HG03025 (cell line): ENCODE measurements around the gene VN1R2.
"Not testable (repeated sequence)": the region's sequence is repeated elsewhere in the genome, so short reads cannot be mapped to it uniquely, and the experiment has no call there.

Experiments used
- ATAC-seq: cut with Tn5 transposase; IDR thresholded peaks from one replicate; pipeline ENCODE4 v1.9.1; 2021; ENCODE audit warnings: mild to moderate bottlenecking, moderate library complexity; ENCODE audit not compliant: unreplicated experiment, low FRiP score

The VN1R2 gene, protein sequence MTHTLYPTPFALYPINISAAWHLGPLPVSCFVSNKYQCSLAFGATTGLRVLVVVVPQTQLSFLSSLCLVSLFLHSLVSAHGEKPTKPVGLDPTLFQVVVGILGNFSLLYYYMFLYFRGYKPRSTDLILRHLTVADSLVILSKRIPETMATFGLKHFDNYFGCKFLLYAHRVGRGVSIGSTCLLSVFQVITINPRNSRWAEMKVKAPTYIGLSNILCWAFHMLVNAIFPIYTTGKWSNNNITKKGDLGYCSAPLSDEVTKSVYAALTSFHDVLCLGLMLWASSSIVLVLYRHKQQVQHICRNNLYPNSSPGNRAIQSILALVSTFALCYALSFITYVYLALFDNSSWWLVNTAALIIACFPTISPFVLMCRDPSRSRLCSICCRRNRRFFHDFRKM

DNA sequence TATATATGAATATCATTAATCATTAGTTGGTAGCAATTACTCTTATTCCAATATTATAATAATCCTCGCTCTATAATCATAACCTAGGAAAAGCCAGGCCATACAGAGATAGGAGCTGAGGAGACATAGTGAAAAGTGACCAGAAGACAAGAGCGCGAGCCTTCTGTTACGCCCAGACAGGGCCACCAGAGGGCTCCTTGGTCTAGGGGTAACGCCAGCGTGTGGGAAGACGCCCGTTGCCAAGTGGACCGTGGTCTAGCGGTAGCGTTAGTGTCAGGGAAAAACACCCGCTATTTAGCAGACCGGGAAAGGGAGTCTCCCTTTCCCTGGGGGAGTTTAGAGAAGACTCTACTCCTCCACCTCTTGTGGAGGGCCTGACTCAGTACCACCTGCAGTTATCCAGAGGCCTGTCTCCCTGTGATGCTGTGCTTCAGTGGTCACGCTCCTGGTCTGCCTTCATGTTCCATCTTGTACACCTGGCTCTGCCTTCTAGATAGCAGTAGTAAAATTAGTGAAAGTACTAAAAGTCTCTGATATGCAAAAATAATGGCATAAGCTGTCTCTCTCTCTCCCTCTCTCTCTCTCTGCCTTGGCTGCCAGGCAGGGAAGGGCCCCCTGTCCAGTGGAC lies at the start of gene VN1R2:
Gene VN1R2 (plus strand): TSS at position 578 of the 628 bp plus-strand sequence. CDS start 84 bp downstream, outside the sequence.
- not testable (repeated sequence) for ATAC-seq

DNA sequence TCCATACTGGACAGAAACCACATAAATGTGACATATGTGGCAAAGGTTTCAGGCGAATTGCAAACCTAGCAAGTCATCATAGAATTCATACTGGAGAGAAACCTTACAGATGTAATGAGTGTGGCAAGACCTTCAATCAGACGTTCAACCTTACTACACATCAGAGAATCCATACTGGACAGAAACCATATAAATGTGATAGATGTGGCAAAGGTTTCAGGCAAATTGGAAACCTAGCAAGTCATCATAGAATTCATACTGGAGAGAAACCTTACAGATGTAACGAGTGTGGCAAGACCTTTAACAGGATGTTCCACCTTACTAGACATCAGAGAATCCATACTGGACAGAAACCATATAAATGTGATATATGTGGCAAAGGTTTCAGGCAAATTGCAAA lies 46.5 kb upstream of the VN1R2 start:
- ATAC-seq, result not testable (repeated sequence)

DNA sequence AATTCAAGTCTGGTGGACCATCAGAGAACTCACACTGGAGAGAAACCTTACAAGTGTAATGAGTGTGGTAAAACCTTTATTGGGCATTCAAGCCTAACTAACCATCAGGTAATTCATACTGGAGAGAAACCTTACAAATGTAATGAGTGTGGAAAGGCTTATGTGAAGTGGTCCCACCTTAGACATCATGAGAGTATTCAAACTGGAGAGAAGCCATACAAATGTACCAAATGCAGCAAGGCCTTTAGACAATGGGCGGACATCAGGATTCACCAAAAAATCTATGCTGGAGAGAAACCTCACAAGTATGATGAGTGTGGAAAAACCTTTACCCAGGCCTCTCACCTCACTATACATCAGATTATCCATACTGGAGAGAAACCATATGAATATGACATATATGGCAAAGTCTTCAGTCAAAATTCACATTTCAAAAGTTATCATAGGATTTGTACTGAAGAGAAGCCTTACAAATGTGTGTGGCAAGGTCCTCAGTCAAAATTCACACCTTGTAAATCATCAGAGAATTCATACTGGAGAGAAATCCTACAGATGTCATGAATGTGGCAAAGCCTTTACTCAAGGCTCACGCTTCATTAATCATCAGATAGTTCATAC lies 45.3 kb upstream of the VN1R2 start:
- ATAC-seq, result no peak

DNA sequence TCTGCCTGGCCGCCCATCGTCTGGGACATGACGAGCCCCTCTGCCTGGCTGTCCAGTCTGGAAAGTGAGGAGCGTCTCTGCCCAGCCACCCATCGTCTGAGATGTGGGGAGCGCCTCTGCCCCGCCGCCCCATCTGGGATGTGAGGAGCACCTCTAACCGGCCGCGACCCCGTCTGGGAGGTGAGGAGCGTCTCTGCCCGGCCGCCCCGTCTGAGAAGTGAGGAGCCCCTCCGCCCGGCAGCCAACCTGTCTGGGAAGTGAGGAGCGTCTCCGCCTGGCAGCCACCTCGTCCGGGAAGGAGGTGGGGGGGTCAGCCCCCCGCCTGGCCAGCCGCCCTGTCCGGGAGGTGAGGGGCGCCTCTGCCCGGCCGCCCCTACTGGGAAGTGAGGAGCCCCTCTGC lies 35.4 kb upstream of the VN1R2 start:
- ATAC-seq, result not testable (repeated sequence)

DNA sequence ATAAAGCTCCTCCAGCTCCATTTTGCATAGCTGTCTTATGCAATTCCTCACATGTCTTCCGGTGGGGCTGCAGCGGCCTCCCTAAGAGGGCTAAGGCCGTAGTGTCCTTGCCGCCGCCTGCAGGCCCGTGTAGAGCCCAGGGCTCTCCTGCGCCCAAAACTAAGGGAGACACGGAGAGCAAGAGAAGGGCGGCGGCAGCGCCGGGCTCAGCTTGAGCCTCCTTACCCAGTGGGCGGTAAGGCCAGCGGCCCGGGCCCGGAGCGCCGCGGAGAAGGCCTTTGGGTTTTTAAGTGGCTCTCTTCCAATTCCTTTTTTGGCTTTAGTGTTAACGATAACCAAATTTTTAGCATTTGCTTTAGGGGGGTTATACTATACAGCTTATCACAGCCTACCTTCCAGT lies 33.5 kb upstream of the VN1R2 start:
- no peak for ATAC-seq

DNA sequence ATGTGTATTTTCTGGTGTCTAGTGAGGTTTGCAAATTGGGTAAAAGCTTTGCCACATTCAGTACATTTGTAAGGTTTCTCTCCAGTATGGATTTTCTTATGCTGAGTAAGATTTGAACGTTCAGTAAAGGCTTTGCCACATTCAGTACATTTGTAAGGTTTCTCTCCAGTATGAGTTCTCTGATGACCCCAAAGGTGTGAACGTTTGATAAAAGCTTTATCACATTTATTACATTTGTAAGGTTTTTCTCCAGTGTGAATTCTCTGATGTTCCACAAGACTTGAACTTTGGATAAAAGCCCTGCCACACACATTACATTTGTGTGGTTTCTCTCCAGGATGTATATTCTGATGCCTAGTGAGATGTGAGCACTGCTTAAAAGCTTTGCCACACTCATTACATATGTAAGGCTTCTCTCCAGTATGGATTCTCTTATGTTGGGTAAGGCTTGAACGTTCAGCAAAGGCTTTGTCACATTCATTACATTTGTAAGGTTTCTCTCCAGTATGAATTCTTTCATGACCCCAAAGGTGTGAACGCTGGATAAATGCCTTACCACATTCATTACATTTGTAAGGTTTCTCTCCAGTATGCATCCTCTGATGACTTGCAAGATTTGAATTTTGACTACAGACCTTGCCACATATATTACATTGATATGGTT lies 20.8 kb upstream of the VN1R2 start:
- no peak for ATAC-seq

DNA sequence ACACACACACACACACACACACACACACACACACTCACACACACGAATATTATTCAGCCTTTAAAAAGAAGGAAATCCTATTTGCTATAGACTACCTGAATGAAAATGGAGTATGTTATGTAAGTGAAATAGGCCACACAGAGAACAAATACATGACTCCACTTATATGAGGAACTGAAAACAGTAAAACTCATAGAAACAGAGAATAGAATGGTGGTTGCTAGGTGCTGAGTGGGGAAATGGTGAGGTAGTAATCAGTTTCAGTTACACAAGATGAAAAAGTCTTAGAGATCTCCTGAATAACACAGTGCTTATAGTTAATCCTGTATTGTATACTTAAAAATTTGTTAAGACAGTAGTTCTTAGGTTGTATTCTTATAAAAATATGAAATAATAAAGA lies 11.6 kb upstream of the VN1R2 start:
- no peak for ATAC-seq

DNA sequence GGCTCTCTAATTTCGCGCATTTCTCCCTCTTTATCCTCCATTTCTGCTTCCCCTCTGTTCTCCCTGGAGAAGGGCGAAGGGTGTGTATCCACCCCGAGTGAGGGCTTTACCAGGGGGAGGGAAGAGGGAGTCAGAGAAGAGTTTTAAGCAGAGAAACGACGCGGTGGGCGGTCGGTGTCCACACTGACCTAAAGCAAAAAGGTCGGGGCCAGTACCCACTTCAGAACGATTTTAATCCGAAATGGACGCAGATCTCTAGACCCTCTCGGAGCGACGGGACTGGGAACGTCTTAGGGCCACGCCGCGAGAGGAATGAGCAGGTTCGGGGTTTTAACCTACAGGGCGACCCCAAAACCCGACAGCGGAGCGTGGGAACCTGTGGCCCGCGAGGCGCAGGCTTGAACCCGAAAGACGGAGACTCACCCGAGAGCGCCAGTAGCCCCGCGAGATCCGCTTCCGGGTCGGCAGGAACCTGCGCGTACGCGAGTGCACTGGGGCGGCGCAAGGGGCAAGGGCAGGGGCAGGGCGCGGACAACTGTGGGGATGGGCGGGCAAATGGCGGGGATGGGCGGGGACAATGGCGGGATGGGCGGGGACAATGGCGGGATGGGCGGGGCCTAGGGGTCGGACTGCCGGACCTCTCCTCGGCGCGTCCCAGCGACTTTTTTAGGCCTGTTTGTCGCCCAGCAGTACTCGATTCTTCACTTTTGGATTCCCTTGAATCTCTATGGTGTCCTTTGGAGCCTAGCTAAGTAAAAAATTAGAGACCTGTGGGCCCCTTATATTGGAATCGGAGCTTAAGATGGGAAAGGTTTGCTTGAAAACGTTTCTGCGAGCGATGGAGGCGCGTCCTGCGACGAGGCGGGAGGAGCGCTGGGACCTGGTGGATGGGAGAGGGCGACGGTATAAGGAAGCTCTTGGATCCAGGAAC lies 3.4 kb upstream of the VN1R2 start, which contains the start of gene ZNF677:
Gene ZNF677 (minus strand): TSS at position 463 of the 931 bp plus-strand sequence. CDS start 3,323 bp downstream, outside the sequence.
- no peak for ATAC-seq

DNA sequence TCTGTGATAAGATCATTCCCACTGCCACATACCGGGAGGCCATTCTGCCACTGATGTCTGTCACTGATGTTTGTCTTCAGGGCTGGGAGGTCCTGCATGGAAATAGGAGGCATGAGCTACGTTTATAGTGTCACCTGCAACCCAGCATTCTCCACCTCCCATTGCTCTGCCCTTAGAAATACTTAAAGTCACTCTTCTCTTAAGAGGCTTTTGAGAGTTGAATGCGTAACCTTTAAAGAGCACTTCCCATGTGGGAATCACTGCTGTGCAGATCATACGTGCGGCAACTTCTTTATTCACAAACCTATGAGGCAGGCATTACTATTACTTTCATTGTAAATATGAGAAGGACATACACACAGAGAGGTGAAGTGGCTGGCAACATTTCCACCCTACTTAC lies 9.5 kb downstream of the VN1R2 start, which contains the start of gene VN1R4:
Gene VN1R4 (minus strand): TSS at position 101 of the 400 bp plus-strand sequence. CDS start 58 bp downstream, at position 43.
- not testable (repeated sequence) for ATAC-seq

DNA sequence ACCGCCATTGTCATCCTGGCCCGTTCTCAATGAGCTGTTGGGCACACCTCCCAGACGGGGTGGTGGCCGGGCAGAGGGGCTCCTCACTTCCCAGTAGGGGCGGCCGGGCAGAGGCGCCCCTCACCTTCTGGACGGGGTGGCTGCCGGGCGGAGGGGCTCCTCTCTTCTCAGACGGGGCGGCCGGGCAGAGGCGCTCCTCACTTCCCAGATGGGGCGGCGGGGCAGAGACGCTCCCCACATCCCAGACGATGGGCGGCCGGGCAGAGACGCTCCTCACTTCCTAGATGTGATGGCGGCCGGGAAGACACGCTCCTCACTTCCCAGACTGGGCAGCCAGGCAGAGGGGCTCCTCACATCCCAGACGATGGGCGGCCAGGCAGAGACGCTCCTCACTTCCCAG lies 11.8 kb downstream of the VN1R2 start:
- not testable (repeated sequence) for ATAC-seq

DNA sequence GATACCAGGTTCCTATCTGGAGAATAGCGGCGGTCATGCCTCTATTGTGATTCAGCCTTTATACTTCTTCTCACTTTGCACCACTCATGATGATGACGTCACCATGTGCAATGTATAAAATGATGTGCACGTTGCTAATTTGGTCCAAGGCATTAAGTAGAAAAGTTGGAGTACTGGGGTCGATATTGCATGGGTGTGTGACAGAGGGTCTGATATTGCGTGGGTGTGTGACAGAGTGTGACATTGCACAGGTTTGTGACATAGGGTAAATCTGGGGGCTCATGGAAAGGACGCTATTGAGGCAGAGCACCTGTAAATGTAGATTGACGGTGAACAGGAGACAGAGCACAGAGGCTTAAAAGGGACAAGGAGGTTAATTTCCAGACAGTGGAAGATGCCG lies 14.0 kb downstream of the VN1R2 start:
- no peak for ATAC-seq

DNA sequence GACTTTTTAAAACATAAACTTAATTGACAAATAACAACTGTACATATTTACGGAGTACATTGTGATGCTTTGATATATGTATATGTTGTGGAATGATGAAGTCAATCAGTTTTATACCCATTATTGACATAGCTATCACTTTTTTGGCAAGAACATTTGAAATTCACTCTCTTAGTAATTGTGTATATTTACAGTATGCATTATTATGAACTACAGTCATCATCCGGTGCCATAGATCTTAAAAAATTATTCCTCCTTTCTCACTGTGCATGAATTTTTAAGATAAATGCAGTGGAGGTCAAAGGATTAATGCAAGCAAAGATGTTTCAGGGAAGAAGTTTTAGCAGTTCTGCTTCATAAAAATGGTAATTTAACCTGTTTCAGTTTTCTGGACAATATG lies 17.4 kb downstream of the VN1R2 start:
- ATAC-seq, result no peak

DNA sequence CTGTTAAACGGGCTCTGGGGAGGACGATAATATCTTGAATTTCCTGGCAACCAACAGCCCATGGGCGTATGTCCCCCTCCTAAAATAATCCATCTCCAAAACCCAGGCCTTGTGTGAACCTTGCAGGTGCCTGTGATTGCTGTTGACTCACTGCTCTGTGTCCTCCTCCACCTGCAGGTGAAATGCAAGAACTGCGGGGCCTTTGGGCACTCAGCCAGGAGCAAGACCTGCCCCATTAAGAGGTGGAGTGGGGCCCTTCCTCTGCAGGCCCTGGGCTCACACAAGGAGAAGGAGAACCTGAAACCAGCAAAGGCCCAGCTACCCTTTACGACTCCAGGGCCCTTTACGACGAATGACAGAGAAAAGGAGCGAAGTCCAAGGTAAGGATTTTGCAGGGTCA lies 23.9 kb downstream of the VN1R2 start:
- not testable (repeated sequence) for ATAC-seq

DNA sequence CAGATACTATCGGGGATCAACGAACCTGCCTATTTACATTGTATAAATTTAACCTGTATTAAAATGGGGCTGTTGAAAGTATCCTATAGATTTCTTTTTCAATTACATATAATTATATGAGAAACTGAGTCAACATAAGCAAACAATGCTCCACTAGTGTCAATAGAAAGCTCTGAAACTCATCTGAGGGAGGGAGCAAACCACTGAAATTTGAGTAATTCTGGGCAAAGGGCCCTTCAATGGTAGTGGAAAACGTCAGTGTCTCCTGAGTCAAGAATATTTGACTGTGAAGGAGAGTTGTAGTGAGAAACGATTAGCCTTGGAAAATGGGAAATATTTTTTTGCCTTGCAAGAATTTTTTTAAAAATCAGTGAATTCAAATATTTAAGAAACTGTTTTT lies 27.0 kb downstream of the VN1R2 start:
- ATAC-seq, result no peak

DNA sequence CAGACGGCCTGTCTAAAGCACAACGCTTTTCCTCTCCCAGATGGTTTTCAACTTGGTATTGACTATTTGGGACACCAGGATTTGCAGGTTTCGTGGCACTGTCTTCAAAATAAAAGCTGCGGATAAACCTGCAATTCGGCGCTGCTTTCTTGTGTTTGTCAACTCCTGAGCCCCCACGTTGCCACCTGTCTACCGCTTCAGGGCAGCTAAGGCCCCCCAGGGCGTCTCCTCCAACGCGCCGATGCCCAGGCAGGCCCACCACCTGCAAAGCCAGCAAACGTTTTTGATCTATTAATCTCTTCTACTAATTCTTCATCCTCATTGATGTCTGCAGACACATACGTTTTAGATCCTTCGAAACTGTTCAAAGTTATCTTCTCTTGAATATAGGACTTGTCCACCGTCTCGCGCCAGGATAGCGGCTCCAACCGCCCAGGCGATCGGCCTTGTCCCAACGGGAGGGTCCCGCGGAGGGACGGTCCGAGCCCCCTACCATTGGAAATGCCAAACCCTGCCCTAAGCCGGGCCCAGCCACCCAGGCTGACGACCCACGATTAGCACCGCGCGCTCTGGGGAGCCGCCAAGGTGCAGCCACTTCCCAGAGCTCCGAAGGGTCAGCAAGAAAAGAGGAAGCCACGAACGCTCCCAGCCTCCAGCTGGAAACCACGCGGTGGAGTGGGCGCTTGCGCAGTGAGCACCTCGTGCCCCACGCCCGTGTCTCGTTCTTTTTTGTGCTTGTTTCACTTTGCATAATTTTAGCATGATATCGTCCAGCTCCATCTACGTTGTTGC lies 32.9 kb downstream of the VN1R2 start:
- ATAC-seq, result no peak

DNA sequence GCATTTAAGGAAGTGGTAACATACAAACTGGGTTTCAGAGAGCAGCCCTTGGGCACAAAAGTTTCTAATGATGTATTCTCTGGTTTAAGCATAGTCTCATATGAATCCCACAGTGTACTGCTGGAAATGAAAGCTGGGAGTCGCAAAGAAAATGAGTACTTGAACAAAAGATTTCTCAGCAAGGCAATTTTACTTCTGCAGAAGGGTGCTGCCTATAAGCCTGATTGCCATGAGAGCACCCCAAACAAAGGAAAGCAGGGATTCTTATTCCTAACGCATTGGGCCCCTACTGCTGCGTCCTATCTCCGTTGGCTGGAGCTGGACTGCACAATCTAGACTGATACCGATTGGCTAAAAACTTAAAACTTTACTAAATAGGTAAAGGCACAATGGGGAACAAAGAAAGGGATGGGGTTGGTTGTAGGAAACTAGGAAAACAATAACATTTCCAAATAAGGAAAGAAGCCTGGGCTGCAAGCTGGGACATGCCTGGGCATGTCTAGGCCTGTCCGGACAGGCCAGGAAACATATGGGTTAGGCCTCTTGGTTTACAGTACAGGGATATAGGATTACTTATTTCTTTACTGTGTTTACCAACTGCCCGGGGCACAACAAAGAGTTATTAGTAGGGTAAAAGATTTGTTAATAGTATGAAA lies 36.8 kb downstream of the VN1R2 start:
- ATAC-seq, result no peak

DNA sequence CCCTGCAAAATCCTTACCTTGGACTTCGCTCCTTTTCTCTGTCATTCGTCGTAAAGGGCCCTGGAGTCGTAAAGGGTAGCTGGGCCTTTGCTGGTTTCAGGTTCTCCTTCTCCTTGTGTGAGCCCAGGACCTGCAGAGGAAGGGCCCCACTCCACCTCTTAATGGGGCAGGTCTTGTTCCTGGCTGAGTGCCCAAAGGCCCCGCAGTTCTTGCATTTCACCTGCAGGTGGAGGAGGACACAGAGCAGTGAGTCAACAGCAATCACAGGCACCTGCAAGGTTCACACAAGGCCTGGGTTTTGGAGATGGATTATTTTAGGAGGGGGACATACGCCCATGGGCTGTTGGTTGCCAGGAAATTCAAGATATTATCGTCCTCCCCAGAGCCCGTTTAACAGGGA lies 43.2 kb downstream of the VN1R2 start:
- ATAC-seq, result not testable (repeated sequence)

DNA sequence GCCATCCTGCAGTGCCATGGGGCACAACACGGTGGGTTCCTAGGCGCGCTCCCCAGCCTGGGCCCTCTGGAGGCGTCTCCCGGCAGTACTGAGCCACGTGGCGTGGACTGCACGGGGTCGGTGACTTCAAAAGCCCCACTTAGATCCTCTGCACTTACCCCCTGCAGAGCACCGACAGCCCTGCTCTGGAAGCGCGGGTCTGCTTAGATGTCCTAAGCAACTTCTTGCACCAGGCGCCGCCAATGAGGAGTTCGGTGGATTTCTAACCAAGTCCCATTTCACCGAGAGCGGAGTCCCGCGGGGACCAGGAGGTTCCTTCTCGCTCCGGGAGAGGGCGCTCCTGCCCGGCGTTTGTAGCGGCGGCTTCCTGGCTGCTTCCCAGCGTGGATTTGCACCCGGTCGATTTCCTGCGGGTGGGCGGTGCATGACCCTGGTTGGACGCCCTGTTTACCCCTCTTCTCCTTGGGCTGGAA lies 50.3 kb downstream of the VN1R2 start:
- no peak for ATAC-seq
